ENCODE results near the gene SETD5. TPM values are rescaled to one million over a fixed set of nuclear protein-coding genes. Genes with fewer than 3 reads are reported as not detected.

Gene SETD5
- total RNA-seq, 1 donor from 2014 or later: 146 TPM

- H3K36me3 Mint-ChIP-seq (ENCODE audit: low read depth): peaks cover 74% of the 10 kb centered on the region
- intact Hi-C loops (cut with micrococcal nuclease): loop anchor here (1.0 to 5.0 kb wide), 9 partner anchors 7 to 591 kb away; partner anchors contain the start of genes ARPC4, BRPF1, EMC3 and JAGN1
Measured at GRCh38 chr3:9395570-9396300, 1.7 kb upstream of the SETD5 start.

DNA sequence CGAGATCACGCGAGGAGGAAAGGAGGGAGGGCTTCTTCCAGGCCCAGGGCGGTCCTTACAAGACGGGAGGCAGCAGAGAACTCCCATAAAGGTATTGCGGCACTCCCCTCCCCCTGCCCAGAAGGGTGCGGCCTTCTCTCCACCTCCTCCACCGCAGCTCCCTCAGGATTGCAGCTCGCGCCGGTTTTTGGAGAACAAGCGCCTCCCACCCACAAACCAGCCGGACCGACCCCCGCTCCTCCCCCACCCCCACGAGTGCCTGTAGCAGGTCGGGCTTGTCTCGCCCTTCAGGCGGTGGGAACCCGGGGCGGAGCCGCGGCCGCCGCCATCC, 1.1 kb upstream of the SETD5 start:
- peak overlapping the region; percentile 88 for H3K4me3 Mint-ChIP-seq (ENCODE audit: low read depth)
- peak; percentile 83 for DNase-seq (ENCODE audit: low spot score)
- no peaks in the 10 kb centered on the region for H3K27me3 Mint-ChIP-seq (ENCODE audit: low read depth)
- intact Hi-C loops (cut with micrococcal nuclease): loop anchor here (1.0 to 5.0 kb wide), 9 partner anchors 8 to 591 kb away; partner anchors contain the start of genes ARPC4, BRPF1, EMC3 and JAGN1
- H3K27ac Mint-ChIP-seq: peak overlapping the region; percentile 88
- H3K36me3 Mint-ChIP-seq (ENCODE audit: low read depth): peaks cover 71% of the 10 kb centered on the region
- peaks cover 56% of the 10 kb centered on the region for H3K4me1 Mint-ChIP-seq (ENCODE audit: low read depth)
- H3K9me3 Mint-ChIP-seq: no peaks in the 10 kb centered on the region

More at GRCh38 chr3:9395570-9396300, 1.7 kb upstream of the SETD5 start:
- Mint-ChIP-seq H3K27ac (peak overlapping the region; percentile 88), H3K27me3 (ENCODE audit: low read depth) (no peaks in the 10 kb centered on the region), H3K4me1 (ENCODE audit: low read depth) (peaks cover 53% of the 10 kb centered on the region), H3K4me3 (ENCODE audit: low read depth) (peak overlapping the region; percentile 88), H3K9me3 (no peaks in the 10 kb centered on the region)
- no peak for DNase-seq (ENCODE audit: low spot score)

- peaks cover 56% of the 10 kb centered on the region for H3K4me1 Mint-ChIP-seq (ENCODE audit: low read depth)
- H3K36me3 Mint-ChIP-seq (ENCODE audit: low read depth): peaks cover 65% of the 10 kb centered on the region
- H3K4me3 Mint-ChIP-seq (ENCODE audit: low read depth): peak overlapping the region; percentile 96
- peak overlapping the region; percentile 99 for H3K27ac Mint-ChIP-seq
- intact Hi-C loops (cut with micrococcal nuclease): loop anchor here (1.0 to 5.0 kb wide), 11 partner anchors 8 to 590 kb away; partner anchors contain the start of genes ARPC4, BRPF1, EMC3 and JAGN1
- peak; percentile 99 for DNase-seq (ENCODE audit: low spot score)
- H3K27me3 Mint-ChIP-seq (ENCODE audit: low read depth): no peaks in the 10 kb centered on the region
- no peaks in the 10 kb centered on the region for H3K9me3 Mint-ChIP-seq
Measured at GRCh38 chr3:9396632-9397331, 633 bp upstream of the SETD5 start.

GRCh38 chr3:9397906-9398699, 688 bp downstream of the SETD5 start:
- peaks cover 58% of the 10 kb centered on the region for H3K36me3 Mint-ChIP-seq (ENCODE audit: low read depth)
- peaks cover 59% of the 10 kb centered on the region for H3K4me1 Mint-ChIP-seq (ENCODE audit: low read depth)
- H3K27me3 Mint-ChIP-seq (ENCODE audit: low read depth): no peaks in the 10 kb centered on the region
- peak overlapping the region; percentile 100 for H3K27ac Mint-ChIP-seq
- H3K4me3 Mint-ChIP-seq (ENCODE audit: low read depth): peak overlapping the region; percentile 100
- H3K9me3 Mint-ChIP-seq: no peaks in the 10 kb centered on the region
- peak; percentile 24 for DNase-seq (ENCODE audit: low spot score)
- intact Hi-C loops (cut with micrococcal nuclease): loop anchor here (1.0 to 5.0 kb wide), 8 partner anchors 23 to 589 kb away; partner anchors contain the start of genes ARPC4, EMC3, JAGN1 and MTMR14

- H3K4me3 Mint-ChIP-seq (ENCODE audit: low read depth): peak overlapping the region; percentile 100
- DNase-seq (ENCODE audit: low spot score): peak; percentile 20
- H3K9me3 Mint-ChIP-seq: no peaks in the 10 kb centered on the region
- peaks cover 55% of the 10 kb centered on the region for H3K4me1 Mint-ChIP-seq (ENCODE audit: low read depth)
- H3K27ac Mint-ChIP-seq: peak overlapping the region; percentile 100
- no peaks in the 10 kb centered on the region for H3K27me3 Mint-ChIP-seq (ENCODE audit: low read depth)
- peaks cover 51% of the 10 kb centered on the region for H3K36me3 Mint-ChIP-seq (ENCODE audit: low read depth)
- intact Hi-C loops (cut with micrococcal nuclease): loop anchor here (2.0 to 5.0 kb wide), 3 partner anchors 22 to 493 kb away; partner anchors contain the start of gene JAGN1
Measured at GRCh38 chr3:9398700-9399336, 1.4 kb downstream of the SETD5 start.

DNA sequence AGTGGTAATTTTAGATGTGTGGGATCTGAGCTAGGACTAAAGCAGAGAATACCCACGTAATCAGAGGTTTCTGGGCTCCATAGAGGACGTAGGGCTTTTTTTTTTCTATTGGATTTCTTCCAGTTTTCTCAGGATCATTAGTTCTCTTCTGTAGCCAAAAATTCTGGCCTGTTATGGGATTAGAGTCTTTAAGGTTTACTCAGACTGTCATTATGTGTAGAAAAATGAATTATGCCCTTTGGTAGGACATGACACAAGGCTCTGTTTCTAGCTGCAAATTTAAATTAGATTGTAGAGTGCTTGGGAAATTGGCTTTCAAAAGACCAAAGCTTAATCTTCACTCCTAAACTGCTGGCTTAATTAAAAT, 1.9 kb downstream of the SETD5 start:
- H3K4me3 Mint-ChIP-seq (ENCODE audit: low read depth): peak overlapping the region; percentile 100

GRCh38 chr3:9399746-9400145, 2.3 kb downstream of the SETD5 start:
- intact Hi-C loops (cut with micrococcal nuclease): loop anchor here (2.0 to 5.0 kb wide), 3 partner anchors 21 to 493 kb away; partner anchors contain the start of gene JAGN1
- Mint-ChIP-seq H3K4me1 (ENCODE audit: low read depth) (peaks cover 52% of the 10 kb centered on the region), H3K27ac (peak overlapping the region; percentile 39), H3K36me3 (ENCODE audit: low read depth) (peaks cover 42% of the 10 kb centered on the region), H3K4me3 (ENCODE audit: low read depth) (peak overlapping the region; percentile 100), H3K9me3 (no peaks in the 10 kb centered on the region), H3K27me3 (ENCODE audit: low read depth) (no peaks in the 10 kb centered on the region)
- no peak for DNase-seq (ENCODE audit: low spot score)

More for the DNA sequence above, 1.9 kb downstream of the SETD5 start:
- Mint-ChIP-seq H3K9me3 (no peaks in the 10 kb centered on the region), H3K27me3 (ENCODE audit: low read depth) (no peaks in the 10 kb centered on the region), H3K4me1 (ENCODE audit: low read depth) (peaks cover 53% of the 10 kb centered on the region), H3K27ac (peak overlapping the region; percentile 39), H3K36me3 (ENCODE audit: low read depth) (peaks cover 46% of the 10 kb centered on the region)
- no peak for DNase-seq (ENCODE audit: low spot score)
- intact Hi-C loops (cut with micrococcal nuclease): loop anchor here (2.0 to 5.0 kb wide), 3 partner anchors 21 to 493 kb away; partner anchors contain the start of gene JAGN1

DNA sequence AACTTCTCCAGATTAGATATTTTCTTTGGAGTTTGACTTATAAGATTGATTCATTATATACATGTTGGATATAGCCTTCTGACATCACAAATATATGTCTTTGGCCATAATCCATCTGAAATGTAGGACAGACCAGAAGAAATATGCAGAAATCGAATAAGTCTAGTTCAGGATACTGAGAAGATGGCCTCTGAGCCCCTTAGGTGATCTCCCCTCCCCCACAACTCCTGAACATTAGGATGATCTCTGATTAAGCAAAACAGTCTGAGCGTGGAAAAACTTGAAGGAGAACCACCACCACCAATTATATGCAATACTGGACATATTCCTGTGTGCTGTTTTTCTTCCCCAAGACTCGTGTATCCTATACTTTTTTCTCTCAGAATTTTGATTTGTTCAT, 3.2 kb downstream of the SETD5 start:
- Mint-ChIP-seq H3K36me3 (ENCODE audit: low read depth) (peaks cover 35% of the 10 kb centered on the region), H3K4me3 (ENCODE audit: low read depth) (peak overlapping the region; percentile 43), H3K4me1 (ENCODE audit: low read depth) (peaks cover 49% of the 10 kb centered on the region), H3K27me3 (ENCODE audit: low read depth) (no peaks in the 10 kb centered on the region), H3K27ac (no peak overlapping the region), H3K9me3 (no peaks in the 10 kb centered on the region)
- no peak for DNase-seq (ENCODE audit: low spot score)
- intact Hi-C loops (cut with micrococcal nuclease): no loop called here

GRCh38 chr3:9401986-9402385, 4.6 kb downstream of the SETD5 start:
- H3K9me3 Mint-ChIP-seq: no peaks in the 10 kb centered on the region

GRCh38 chr3:9402410-9403228, 5.2 kb downstream of the SETD5 start:
- intact Hi-C loops (cut with micrococcal nuclease): no loop called here
- peaks cover 57% of the 10 kb centered on the region for H3K4me1 Mint-ChIP-seq (ENCODE audit: low read depth)
- no peak overlapping the region for H3K4me3 Mint-ChIP-seq (ENCODE audit: low read depth)

More at GRCh38 chr3:9401986-9402385, 4.6 kb downstream of the SETD5 start:
- no peak for DNase-seq (ENCODE audit: low spot score)
- Mint-ChIP-seq H3K27me3 (ENCODE audit: low read depth) (no peaks in the 10 kb centered on the region), H3K27ac (no peak overlapping the region), H3K4me3 (ENCODE audit: low read depth) (peak overlapping the region; percentile 11), H3K36me3 (ENCODE audit: low read depth) (peaks cover 36% of the 10 kb centered on the region), H3K4me1 (ENCODE audit: low read depth) (peaks cover 54% of the 10 kb centered on the region)
- intact Hi-C loops (cut with micrococcal nuclease): no loop called here

GRCh38 chr3:9403463-9403862, 6.0 kb downstream of the SETD5 start:
- Mint-ChIP-seq H3K36me3 (ENCODE audit: low read depth) (peaks cover 37% of the 10 kb centered on the region), H3K4me3 (ENCODE audit: low read depth) (no peak overlapping the region), H3K27ac (no peak overlapping the region), H3K27me3 (ENCODE audit: low read depth) (no peaks in the 10 kb centered on the region), H3K9me3 (no peaks in the 10 kb centered on the region), H3K4me1 (ENCODE audit: low read depth) (peaks cover 57% of the 10 kb centered on the region)
- DNase-seq (ENCODE audit: low spot score): no peak
- intact Hi-C loops (cut with micrococcal nuclease): no loop called here

More at GRCh38 chr3:9402410-9403228, 5.2 kb downstream of the SETD5 start:
- Mint-ChIP-seq H3K36me3 (ENCODE audit: low read depth) (peaks cover 41% of the 10 kb centered on the region), H3K27me3 (ENCODE audit: low read depth) (no peaks in the 10 kb centered on the region), H3K9me3 (no peaks in the 10 kb centered on the region), H3K27ac (peak overlapping the region; percentile 37)
- DNase-seq (ENCODE audit: low spot score): no peak
